Measurements from ENCODE around the gene COQ10A.

GRCh38 chr12:56317675-56318074, 50.9 kb downstream of the COQ10A start:
- no peak for TF ChIP-seq CTCF (IDR thresholded peaks at IDR 0.05 in 4 of 5, conservative IDR thresholded peaks at IDR 0.05 in 1 of 5)
- TF ChIP-seq POLR2A (IDR thresholded peaks at IDR 0.05): no peak

All from gastrocnemius medialis (tissue), 4 donors.